Fibroblast of lung (primary cell): ENCODE measurements around the gene RBMS1. TPM values are rescaled to one million over a fixed set of nuclear protein-coding genes. Genes with fewer than 3 reads are reported as not detected.

Experiments
- DNase-seq, 2 donors: peaks; one replicate each; pipeline versions ENCODE4 v3.0.0 to v3.0.0-alpha.2; 2010; ENCODE audit warnings: low read depth in 2 of 2
- H2AFZ ChIP-seq: 2 replicates; pipeline ENCODE4 v1.5.1; 2012; ENCODE audit warnings: low read length, control low read depth, inconsistent platforms
- H3K27ac ChIP-seq: 2 replicates; pipeline ENCODE4 v1.5.1; 2011; ENCODE audit warnings: low read length, control low read depth; ENCODE audit not compliant: insufficient read depth
- H3K27me3 ChIP-seq: 2 replicates; pipeline ENCODE4 v1.5.1; 2011; ENCODE audit warnings: mild to moderate bottlenecking, low read length; ENCODE audit not compliant: control insufficient read depth, insufficient read depth
- H3K36me3 ChIP-seq: 2 replicates; pipeline ENCODE4 v1.5.1; 2011; ENCODE audit warnings: low read length; ENCODE audit not compliant: control insufficient read depth, insufficient read depth
- H3K4me1 ChIP-seq: 2 replicates; pipeline ENCODE4 v1.5.1; 2011; ENCODE audit warnings: low read length; ENCODE audit not compliant: control insufficient read depth, insufficient read depth; ENCODE audit errors: extremely low read depth
- H3K4me2 ChIP-seq: 2 replicates; pipeline ENCODE4 v1.5.1; 2011; ENCODE audit warnings: low read length, control low read depth; ENCODE audit not compliant: insufficient read depth; ENCODE audit errors: extremely low read depth
- H3K4me3 ChIP-seq, 4 experiments: fragments of 200-600 bp in 1 of 4; sonication (generic) in 1 of 4; replicated peaks in 1 of 4; 2 replicates each; pipeline ENCODE4 v1.5.1; 2011 to 2016; ENCODE audit warnings: low read length in 4 of 4, low read depth in 3 of 4, mild to moderate bottlenecking in 3 of 4, control low read depth in 2 of 4, inconsistent platforms in 1 of 4, mixed read lengths in 1 of 4; ENCODE audit not compliant: insufficient read depth in 1 of 4; ENCODE audit errors: control extremely low read depth in 1 of 4
- H3K79me2 ChIP-seq: 2 replicates; pipeline ENCODE4 v1.5.1; 2012; ENCODE audit warnings: mild to moderate bottlenecking, low read length, inconsistent platforms; ENCODE audit not compliant: control insufficient read depth, insufficient read depth
- H3K9ac ChIP-seq: 2 replicates; pipeline ENCODE4 v1.5.1; 2011; ENCODE audit warnings: mild to moderate bottlenecking, low read length, control low read depth; ENCODE audit not compliant: insufficient read depth
- H3K9me3 ChIP-seq: 2 replicates; pipeline ENCODE4 v1.5.1; 2012; ENCODE audit warnings: low read depth, low read length; ENCODE audit not compliant: control insufficient read depth, insufficient read depth
- H4K20me1 ChIP-seq: 2 replicates; pipeline ENCODE4 v1.5.1; 2011; ENCODE audit warnings: low read length; ENCODE audit not compliant: control insufficient read depth, insufficient read depth; ENCODE audit errors: extremely low read depth
- EZH2 ChIP-seq: IDR thresholded peaks from 2 replicates; pipeline ENCODE4 v1.5.1; 2012; ENCODE audit warnings: low read length, control low read depth, mild to moderate bottlenecking; ENCODE audit errors: missing control alignments
- polyA plus RNA-seq, 2 donors: library from polyadenylated mRNA; depleted of rRNA in 1 of 2; stranded (reverse) in 1 of 2; unstranded in 1 of 2; fragments of >200 nt; gene quantifications; 2 replicates each; pipeline ENCODE4 v1.2.1, GENCODE V29; 2011 to 2012; ENCODE audit warnings: missing spikeins in 1 of 2
- total RNA-seq: library from RNA; depleted of rRNA; stranded (reverse); fragments of >200 nt; gene quantifications from 2 replicates; pipeline ENCODE4 v1.2.1, GENCODE V29; 2014
- TF ChIP-seq, protein P1 (sequence below), 2 donors: IDR thresholded peaks in 1 of 2; conservative IDR thresholded peaks in 1 of 2; 1 replicate in 1 of 2; 2 replicates in 1 of 2; pipeline ENCODE4 v1.5.1; 2011 to 2012; ENCODE audit warnings: low read length in 2 of 2, control low read depth in 1 of 2, inconsistent platforms in 1 of 2, low read depth in 1 of 2, mild to moderate bottlenecking in 1 of 2

Gene RBMS1
- total and polyA plus RNA-seq, 2 donors (not counting 1 experiment from before 2014, with no cell fraction given): 77.3 to 146 TPM

DNA sequence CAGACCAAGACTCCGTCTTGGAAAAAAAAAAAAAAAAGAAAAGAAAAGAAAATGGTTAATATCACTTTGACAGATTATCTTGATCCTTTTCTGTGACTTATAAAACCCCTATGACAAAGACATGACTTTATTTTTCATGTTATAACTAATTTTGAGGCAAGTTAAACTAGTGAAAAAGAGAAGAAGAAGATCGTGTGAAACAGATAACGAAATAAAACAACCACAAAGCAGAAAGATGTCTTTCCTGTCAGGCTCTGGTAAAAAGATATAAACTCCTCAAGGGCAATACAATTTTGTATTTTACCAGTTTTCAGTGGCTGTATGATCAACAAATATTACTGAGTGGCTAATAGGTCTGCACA, 13.4 kb upstream of the RBMS1 start:
- Histone ChIP-seq H3K4me2 (no peak overlapping the region), H3K9ac (no peak overlapping the region), H3K27ac (no peak overlapping the region), H2AFZ (no peak overlapping the region), H3K36me3 (no peaks in the 10 kb centered on the region), H3K4me1 (no peaks in the 10 kb centered on the region), H3K79me2 (no peaks in the 10 kb centered on the region), H3K4me3 (no peak overlapping the region), H3K9me3 (no peaks in the 10 kb centered on the region), H4K20me1 (no peaks in the 10 kb centered on the region), H3K27me3 (no peaks in the 10 kb centered on the region)
- TF ChIP-seq, protein P1, sequence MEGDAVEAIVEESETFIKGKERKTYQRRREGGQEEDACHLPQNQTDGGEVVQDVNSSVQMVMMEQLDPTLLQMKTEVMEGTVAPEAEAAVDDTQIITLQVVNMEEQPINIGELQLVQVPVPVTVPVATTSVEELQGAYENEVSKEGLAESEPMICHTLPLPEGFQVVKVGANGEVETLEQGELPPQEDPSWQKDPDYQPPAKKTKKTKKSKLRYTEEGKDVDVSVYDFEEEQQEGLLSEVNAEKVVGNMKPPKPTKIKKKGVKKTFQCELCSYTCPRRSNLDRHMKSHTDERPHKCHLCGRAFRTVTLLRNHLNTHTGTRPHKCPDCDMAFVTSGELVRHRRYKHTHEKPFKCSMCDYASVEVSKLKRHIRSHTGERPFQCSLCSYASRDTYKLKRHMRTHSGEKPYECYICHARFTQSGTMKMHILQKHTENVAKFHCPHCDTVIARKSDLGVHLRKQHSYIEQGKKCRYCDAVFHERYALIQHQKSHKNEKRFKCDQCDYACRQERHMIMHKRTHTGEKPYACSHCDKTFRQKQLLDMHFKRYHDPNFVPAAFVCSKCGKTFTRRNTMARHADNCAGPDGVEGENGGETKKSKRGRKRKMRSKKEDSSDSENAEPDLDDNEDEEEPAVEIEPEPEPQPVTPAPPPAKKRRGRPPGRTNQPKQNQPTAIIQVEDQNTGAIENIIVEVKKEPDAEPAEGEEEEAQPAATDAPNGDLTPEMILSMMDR (conservative IDR thresholded peaks at IDR 0.05 in 1 of 2, IDR thresholded peaks at IDR 0.05 in 1 of 2; ENCODE audit: low read depth in 1 of 2, low read length in 2 of 2): no peak
- TF ChIP-seq EZH2: no peak
- no peak for DNase-seq

DNA sequence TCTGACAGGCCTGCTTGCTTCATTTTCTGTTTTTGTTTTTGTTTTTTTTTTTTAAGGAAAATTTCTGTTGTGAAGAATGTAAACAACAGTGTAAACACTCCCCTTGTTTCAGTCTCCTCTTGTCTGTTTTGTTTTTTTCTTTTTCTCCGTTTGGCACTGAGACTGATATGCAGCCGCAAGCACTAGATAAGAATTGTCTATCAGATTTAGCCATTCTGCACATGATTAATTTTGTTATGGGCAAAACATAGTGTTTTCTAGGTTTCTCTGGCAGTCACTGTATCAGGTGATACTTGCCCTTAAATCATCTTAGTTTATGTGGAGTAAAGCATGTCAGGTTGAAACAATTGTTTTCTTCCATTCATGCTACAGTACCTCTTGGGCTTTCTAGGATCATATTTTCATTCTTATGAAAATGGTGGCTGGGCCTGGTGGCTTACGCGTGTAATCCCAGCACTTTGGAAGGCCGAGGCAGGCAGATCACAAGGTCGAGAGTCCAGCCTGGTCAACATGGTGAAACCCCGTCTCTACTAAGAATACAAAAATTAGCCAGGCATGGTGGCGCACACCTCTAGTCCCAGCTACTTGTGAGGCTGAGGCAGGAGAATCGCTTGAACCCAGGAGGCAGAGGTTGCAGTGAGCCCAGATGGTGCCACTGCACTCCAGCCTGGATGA, 12.9 kb upstream of the RBMS1 start:
- H3K27me3 ChIP-seq: no peaks in the 10 kb centered on the region

DNA sequence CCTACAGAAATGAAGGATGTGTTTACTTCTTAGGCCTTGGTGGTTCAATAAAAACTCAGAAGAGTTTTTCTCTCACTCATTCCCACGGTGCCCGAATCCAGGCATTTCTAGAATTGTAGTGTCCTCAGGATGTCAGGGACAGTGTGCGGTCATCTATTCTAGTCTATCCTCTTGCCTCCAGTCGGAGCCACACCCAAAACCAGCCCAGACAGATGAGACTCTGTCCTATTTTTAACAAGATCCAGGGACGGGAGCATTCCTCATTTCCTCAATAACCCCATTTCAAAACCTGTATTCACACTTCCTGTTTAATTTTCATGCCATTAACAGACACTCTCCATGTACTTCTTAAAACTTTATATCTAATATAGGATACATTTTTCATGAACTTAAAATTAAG, 11.6 kb upstream of the RBMS1 start:
- peak overlapping the region; percentile 65 for H2AFZ ChIP-seq
- no peaks in the 10 kb centered on the region for H3K27me3 ChIP-seq
- TF ChIP-seq, protein P1 (conservative IDR thresholded peaks at IDR 0.05 in 1 of 2, IDR thresholded peaks at IDR 0.05 in 1 of 2; ENCODE audit: low read depth in 1 of 2, low read length in 2 of 2): no peak
- TF ChIP-seq EZH2: no peak
- H3K4me3 ChIP-seq: no peak overlapping the region
- no peaks in the 10 kb centered on the region for H3K79me2 ChIP-seq
- no peak for DNase-seq
- no peaks in the 10 kb centered on the region for H3K36me3 ChIP-seq
- no peak overlapping the region for H3K4me2 ChIP-seq
- H3K9me3 ChIP-seq: no peaks in the 10 kb centered on the region
- H4K20me1 ChIP-seq: no peaks in the 10 kb centered on the region
- no peaks in the 10 kb centered on the region for H3K4me1 ChIP-seq
- no peak overlapping the region for H3K27ac ChIP-seq
- H3K9ac ChIP-seq: no peak overlapping the region

More for the DNA sequence above, 12.9 kb upstream of the RBMS1 start:
- no peak overlapping the region for H2AFZ ChIP-seq
- no peak overlapping the region for H3K4me3 ChIP-seq
- no peak for DNase-seq
- no peaks in the 10 kb centered on the region for H4K20me1 ChIP-seq
- TF ChIP-seq EZH2: no peak
- TF ChIP-seq, protein P1 (conservative IDR thresholded peaks at IDR 0.05 in 1 of 2, IDR thresholded peaks at IDR 0.05 in 1 of 2; ENCODE audit: low read depth in 1 of 2, low read length in 2 of 2): no peak
- no peaks in the 10 kb centered on the region for H3K9me3 ChIP-seq
- H3K79me2 ChIP-seq: no peaks in the 10 kb centered on the region
- no peak overlapping the region for H3K9ac ChIP-seq
- H3K27ac ChIP-seq: no peak overlapping the region
- H3K4me1 ChIP-seq: no peaks in the 10 kb centered on the region
- H3K36me3 ChIP-seq: no peaks in the 10 kb centered on the region
- no peak overlapping the region for H3K4me2 ChIP-seq
